ENCODE data around the gene HSD17B1.
"Not testable (repeated sequence)": the region's sequence is repeated elsewhere in the genome, so short reads cannot be mapped to it uniquely, and the experiment has no call there.

Gene HSD17B1

DNA sequence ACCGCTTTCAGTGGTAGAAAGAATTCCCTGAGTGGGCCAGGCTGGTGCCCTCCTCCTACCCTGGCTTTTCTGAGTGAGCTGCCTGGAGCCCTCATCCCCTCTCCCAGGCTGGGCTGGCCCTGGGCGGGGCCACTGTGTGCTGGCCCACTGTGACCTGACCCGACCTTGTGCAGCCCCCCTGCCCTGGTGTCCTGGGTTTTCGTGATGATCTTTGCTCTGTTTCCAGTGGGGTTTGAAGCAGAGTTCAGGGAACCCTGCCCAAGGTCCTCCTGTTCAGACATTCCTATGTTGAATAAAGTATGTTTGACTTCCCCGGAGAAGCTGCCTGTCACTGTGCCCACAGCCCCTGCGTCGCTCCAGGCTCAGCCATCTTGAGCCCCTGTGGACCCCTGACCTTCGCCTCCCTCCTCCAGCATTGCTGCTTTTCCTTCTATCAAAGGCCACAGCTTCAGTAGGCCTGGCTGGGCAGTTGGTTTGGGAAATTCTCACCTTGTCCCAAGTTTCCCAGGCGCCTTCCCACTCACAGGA, 30.4 kb upstream of the HSD17B1 start:
- peak in 1 of 10 donors; percentile 63 for DNase-seq
- intact Hi-C loops (cut with DNase I): loop anchor here (5.0 to 10.0 kb wide), 2 partner anchors 118 to 210 kb away; no protein-coding TSS in a partner anchor

DNA sequence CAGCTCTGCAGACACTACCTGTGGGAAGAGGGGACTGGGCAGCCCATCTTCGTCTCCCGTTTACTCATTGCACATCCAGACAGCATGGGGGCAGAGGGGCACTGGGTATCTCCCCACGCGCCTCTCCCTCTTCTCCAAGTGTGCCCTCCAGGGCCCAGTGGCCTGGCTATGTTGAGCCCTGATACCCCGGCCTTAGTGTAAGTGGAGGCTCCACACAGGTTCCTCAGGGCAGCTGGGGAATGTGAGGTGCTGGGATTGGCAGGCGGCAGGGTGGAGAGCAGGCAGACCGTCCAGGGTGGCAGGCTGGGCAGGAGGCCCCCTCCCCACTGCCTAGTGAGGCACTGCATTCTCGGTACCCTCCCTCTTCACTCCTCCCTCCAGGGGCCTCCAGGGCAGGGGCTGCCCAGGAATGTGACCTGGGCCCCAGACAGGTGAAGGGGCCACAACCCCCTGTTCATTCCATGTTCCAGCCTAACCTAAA, 29.9 kb upstream of the HSD17B1 start:
- DNase-seq: peak in 2 of 10 donors; percentile 53 to 55
- intact Hi-C loops (cut with DNase I): loop anchor here (5.0 to 10.0 kb wide), 2 partner anchors 118 to 211 kb away; no protein-coding TSS in a partner anchor

DNA sequence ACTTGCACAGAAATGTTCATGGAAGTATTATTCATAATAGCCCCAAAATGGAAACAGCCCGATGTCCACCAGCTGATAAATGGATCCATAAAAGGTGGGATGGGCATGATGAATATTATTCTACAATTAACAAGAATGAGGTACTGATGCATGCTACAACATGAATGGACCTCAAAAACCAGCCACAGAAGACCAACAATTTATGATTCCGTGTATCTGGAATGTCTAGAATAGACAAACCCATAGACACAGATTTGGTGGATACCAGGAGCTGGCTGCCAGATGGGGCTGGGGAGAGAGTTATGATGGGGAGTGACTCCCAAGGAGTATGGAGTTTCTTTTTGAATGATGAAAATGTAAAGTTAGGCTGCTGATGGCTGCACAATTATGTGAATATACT, 27.5 kb upstream of the HSD17B1 start:
- intact Hi-C loops (cut with DNase I): loop anchor here (5.0 to 10.0 kb wide), 2 partner anchors 120 to 203 kb away; no protein-coding TSS in a partner anchor
- DNase-seq: peak in 2 of 10 donors; percentile 5 to 6

DNA sequence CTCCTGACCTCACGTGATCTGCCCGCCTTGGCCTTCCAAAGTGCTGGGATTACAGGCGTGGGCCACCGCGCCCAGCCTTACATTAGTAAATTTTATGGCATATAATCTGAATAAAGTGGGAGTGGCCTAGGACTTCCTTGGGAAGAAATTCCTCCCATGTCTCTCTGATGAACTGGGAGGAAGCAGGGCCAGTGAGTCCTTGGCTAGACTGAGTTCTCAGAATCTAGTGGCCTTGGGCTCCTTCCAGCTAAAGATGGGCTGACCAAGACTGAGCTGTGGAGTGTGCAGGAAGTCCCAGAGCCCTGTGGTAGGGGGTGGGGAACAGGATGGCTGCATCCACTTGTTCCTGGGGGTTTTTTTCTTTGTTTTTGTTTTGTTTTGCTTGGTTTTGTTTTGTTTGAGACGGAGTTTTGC, 26.7 kb upstream of the HSD17B1 start:
- peak in 1 of 10 donors; percentile 37 for DNase-seq
- intact Hi-C loops (cut with DNase I): loop anchor here (5.0 to 10.0 kb wide), 2 partner anchors 121 to 204 kb away; no protein-coding TSS in a partner anchor

DNA sequence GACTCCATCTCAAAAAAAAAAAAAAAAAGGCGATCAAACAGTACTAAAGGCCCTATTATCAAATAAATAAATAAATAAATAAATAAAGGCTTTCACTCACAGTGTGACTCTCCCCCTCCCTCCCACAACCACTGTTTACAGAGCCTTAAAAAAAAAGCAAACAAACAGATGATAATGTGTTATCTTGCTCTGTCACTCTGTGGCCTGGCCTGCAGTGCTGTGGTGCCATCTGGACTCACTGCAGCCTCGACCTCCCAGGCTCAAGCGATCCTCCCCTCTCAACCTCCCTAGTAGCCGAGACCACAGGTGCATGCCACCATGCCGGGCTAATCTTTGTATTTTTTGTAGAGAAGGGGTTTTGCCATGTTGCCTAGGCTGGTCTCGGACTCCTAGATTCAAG, 24.8 kb upstream of the HSD17B1 start:
- intact Hi-C loops (cut with DNase I): loop anchor here (5.0 to 10.0 kb wide), 2 partner anchors 123 to 206 kb away; no protein-coding TSS in a partner anchor

DNA sequence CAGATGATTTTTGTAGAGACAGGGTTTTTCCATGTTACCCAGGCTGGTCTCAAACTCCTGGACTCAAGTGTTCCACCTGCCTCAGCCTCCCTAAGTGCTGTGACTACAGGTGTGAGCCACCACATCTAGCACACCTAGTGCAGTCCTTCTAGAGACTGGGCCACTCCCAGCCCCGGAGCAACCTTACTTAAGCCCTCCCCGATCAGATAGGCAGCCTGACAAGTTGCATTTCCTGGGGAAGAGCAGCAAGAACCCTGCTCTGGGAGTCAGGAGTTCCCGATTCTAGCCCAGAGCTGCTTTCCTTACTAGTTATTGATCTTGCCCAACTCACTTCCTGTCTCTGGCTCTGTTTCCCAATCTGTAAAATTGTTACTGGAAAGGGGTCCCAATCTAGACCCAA, 23.7 kb upstream of the HSD17B1 start:
- no peak for DNase-seq
- intact Hi-C loops (cut with DNase I): loop anchor here (5.0 to 10.0 kb wide), 2 partner anchors 124 to 207 kb away; no protein-coding TSS in a partner anchor

More for the DNA sequence above, 24.8 kb upstream of the HSD17B1 start:
- DNase-seq: peak in 1 of 10 donors; percentile 23

DNA sequence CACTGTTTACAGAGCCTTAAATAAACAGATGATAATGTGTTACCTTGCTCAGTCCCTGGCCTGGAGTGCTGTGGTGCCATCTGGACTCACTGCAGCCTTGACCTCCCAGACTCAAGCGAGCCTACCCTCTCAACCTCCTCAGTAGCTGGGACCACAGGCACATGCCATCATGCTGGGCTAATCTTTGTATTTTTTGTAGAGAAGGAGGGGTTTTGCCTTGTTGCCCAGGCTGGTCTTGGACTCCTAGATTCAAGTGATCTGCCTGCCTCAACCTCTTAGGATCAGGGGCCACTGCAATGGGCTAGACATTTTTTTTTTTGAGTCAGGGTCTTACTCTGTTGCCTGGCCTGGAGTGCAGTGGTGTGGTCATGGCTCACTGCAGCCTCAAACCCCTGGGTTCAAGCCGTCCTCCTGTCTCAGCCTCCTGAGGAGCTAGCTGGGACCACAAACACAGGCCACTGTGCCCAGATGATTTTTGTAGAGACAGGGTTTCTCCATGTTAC, 21.7 kb upstream of the HSD17B1 start:
- DNase-seq: no peak
- intact Hi-C loops (cut with DNase I): no loop called here

DNA sequence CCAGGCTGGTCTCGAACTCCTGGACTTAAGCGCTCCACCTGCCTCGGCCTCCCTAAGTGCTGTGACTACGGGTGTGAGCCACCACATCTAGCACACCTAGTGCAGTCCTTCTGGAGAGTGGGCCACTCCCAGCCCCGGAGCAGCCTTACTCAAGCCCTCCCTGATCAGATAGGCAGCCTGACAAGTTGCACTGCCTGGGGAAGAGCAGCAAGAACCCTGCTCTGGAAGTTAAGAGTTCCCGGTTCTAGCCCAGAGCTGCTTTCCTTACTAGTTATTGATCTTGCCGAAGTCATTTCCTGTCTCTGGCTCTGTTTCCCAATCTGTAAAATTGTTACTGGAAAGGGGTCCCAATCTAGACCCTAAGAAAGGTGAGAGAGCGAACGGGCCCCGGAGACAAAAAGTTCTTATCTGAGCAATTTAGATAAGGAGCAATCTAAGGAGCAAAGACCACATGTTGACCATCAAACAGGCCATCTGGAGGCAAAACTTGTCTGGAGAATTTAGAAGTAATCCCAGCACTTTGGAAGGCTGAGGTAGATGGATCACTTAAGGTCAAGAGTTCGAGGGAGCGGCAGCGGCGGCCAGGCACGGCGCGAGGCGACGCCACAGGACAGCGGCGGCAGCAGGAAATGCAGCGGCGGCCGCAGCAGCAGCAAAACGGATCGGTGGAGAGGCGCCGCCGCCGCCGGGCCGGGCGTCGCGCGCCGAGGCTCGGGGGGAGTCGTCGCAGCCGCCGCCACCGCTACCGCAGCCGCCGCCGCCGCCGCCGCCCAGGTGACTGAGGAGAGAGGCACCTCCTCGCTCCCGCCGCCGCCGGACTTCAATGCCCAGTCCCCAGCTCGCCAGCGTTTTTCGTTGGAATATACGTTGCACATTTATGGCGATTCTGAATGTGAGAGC, 21.0 kb upstream of the HSD17B1 start:
- intact Hi-C loops (cut with DNase I): no loop called here
- peak; percentile 44 to 95 (median 69) for DNase-seq

DNA sequence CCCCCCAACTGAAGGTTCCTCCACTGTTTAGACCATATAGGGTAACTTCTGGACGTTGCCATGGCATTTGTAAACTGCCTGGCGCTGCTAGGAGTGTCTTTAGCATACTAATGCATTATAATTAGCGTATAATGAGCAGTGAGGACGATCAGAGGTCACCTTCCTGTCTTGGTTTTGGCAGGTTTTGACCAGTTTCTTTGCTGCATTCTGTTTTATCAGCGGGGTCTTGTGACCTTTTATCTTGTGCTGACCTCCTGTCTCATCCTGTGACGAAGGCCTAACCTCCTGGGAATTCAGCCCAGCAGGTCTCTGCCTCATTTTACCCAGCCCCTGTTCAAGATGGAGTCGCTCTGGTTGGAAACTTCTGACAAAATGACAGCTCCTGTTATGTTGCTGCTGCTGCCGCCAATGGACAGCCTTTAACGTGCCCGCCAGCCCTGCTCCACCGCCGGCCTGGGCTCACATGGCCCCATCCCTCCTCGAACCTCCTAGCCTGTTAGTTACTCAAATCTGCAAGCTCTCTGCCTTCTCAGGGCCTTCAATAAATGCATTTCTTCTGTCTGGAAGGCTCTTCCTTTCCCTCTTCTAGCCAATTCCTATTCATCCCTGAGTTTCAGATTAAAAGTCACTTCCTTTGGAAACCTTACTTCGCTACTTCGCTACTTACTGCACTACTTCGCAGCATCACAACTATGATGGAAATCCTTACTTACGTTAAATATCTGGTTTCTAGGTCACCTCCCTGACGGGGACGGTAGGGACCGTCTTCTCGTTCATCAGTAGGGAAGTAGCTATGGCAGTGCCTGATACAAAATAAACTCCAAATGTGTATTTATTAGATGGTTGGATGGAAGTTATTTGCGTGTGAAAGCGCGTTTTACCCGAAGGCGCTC, 17.3 kb upstream of the HSD17B1 start:
- intact Hi-C loops (cut with DNase I): no loop called here
- DNase-seq: no peak

DNA sequence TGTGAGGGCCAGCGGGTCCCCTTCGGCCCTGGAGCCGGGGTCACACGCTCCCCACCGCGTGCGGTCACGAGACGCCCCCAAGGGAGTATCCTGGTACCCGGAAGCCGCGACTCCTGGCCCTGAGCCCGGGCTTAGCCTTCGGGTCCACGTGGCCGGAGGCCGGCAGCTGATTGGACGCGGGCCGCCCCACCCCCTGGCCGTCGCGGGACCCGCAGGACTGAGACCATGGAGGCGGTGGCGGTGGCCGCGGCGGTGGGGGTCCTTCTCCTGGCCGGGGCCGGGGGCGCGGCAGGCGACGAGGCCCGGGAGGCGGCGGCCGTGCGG, 16.7 kb upstream of the HSD17B1 start, which contains the start of gene NAGLU:
NAGLU (plus strand) TSS at position 194 of the 324 bp plus-strand sequence; CDS start at position 226, 32 bp downstream.
- intact Hi-C loops (cut with DNase I): no loop called here
- DNase-seq: peak; percentile 89 to 99 (median 95)

DNA sequence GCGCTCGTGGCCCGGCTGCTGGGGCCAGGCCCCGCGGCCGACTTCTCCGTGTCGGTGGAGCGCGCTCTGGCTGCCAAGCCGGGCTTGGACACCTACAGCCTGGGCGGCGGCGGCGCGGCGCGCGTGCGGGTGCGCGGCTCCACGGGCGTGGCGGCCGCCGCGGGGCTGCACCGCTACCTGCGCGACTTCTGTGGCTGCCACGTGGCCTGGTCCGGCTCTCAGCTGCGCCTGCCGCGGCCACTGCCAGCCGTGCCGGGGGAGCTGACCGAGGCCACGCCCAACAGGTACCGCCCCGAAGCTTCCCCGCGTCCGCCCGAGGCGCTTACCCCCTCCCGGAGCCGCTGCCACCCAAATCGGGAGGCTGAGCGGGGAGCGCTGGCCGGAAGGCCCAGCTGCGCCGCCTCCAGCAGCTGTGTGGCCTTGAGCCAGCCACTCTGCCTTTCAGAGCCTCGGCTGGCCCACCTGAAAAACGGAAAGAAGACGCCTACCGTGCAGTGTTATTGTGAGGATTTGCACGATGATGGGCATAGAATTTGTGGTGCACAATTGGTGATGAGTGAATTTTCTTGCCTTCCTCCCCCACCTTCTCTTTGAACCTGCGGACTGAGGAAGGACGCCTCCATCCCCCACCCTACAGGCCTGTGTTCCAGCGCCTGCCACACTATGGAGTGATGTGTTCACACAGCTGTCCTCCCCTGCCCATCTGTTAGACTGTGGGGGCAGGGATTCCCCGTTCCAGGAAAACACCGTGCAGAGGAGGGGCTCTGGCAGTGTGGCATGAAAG, 16.2 kb upstream of the HSD17B1 start:
- peak; percentile 60 to 97 (median 80) for DNase-seq
- intact Hi-C loops (cut with DNase I): no loop called here

DNA sequence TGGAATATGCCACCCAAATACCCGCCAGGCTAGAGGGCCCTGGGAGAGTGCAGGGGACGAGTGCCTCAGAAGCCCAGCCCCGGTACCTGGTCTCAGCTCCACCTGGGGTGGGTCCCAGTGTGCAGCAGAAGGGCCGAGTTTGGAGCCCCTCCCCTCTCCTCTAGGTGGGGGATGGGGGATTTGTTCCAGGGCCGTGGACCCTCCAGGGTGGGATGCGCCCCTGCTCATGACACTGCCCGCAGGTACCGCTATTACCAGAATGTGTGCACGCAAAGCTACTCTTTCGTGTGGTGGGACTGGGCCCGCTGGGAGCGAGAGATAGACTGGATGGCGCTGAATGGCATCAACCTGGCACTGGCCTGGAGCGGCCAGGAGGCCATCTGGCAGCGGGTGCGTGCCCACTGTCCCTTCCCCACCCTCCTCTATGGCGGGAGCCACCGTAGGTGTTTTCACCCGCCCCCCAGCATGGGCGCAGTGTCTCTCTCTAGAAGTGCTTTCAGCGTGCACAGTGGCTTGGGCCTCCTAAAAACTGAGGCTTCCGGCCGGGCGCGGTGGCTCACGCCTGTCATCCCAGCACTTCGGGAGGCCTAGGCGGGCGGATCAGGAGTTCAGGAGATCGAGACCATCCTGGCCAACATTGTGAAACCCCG, 15.4 kb upstream of the HSD17B1 start:
- DNase-seq: peak in 1 of 10 donors; percentile 24
- intact Hi-C loops (cut with DNase I): no loop called here

DNA sequence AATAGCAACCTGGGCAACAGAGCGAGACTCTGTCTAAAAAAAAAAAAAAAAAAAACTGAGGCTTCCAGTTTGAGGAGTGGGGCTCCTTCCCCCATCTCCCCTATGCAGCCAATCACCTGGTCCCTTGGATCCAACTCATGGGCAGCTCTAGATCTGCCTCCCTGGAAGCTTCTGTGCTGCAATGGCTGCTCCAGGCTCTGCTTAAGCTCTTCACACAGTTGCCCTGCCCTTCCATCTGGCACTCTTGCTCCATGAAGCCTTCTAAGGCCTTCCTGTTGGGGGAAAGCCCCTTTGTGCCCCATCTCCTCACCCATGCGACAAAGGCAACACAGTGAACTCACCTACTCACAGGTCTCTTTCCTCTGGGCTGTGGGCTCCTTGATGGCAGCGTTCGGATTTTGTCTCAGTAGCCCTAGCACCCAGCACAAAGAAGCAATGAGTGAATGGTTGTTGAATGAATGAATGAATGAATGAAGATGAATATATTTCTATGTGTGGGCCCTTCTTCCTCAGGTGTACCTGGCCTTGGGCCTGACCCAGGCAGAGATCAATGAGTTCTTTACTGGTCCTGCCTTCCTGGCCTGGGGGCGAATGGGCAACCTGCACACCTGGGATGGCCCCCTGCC, 14.8 kb upstream of the HSD17B1 start:
- intact Hi-C loops (cut with DNase I): no loop called here
- no peak for DNase-seq

DNA sequence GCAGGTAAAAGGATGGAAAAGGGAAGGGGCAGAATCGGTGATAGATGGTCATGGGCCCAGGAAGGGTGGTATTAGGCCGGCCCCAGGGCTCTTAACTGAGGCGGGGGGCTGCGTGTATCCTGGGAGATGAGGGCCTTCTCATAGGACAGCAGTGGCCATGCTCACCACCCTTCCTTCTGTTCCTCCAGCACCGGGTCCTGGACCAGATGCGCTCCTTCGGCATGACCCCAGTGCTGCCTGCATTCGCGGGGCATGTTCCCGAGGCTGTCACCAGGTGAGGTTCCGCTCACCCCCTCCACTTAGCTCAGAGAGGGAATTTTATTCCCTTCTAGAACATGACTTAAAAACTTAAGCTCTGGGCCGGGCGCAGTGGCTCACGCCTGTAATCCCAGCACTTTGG, 14.2 kb upstream of the HSD17B1 start:
- DNase-seq: no peak
- intact Hi-C loops (cut with DNase I): no loop called here

DNA sequence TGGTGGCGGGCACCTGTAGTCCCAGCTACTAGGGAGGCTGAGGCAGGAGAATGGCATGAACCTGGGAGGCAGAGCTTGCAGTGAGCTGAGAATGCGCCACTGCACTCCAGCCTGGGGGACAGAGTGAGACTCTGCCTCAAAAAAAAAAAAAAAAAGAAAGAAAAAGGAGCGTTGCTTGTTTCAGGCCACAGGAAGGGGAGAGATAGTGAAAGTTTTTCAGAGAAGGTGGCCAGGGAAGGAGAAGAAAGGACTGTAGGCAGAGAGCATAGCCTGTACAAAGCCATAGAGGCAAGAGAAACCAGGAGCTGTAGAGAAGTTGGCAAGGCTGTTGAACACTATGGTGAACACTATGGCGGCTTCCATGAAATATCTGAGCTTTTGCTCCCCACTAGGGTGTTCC, 12.2 kb upstream of the HSD17B1 start:
- DNase-seq; intact Hi-C loops (cut with DNase I): not testable (repeated sequence)

DNA sequence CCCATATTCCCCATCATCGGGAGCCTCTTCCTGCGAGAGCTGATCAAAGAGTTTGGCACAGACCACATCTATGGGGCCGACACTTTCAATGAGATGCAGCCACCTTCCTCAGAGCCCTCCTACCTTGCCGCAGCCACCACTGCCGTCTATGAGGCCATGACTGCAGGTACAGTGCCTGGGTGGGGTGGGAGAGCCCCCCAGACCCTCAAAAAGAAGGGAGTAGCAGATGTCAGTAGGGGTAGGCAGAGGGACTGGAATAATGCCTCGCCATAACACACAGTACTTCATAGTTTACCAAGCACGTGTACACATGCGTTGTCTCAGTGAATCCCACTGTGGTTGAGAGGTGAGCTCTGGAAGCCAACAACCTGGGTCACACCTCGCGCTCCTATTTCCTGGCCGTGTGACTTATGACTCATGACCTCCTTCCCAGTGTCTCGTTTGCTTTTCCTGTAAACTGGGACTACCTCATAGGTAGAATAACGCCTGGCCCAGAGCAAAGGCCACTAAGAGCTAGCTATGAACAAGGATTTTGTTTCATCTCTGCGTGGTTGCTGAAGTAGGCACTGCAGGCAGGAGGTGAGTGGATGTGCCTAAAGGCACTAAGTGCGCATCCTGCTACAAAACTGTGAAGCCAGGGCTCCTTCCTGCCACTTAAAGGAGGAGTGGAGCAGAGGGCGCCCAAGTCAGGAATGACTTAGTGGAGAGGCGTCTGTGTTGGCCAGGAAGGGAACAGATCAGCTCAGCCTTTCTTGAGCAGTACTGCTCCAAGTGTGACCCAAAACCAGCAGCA, 11.5 kb upstream of the HSD17B1 start:
- no peak for DNase-seq
- intact Hi-C loops (cut with DNase I): no loop called here
